GM19438 (cell line): Measurements from ENCODE around the gene CLPSL2.

Experiments
- ATAC-seq: cut with Tn5 transposase; IDR thresholded peaks from one replicate; pipeline ENCODE4 v1.9.1; 2021; ENCODE audit warnings: low read depth; ENCODE audit not compliant: unreplicated experiment

Gene CLPSL2

GRCh38 chr6:35786272-35786671, 9.9 kb downstream of the CLPSL2 start:
- ATAC-seq: no peak

DNA sequence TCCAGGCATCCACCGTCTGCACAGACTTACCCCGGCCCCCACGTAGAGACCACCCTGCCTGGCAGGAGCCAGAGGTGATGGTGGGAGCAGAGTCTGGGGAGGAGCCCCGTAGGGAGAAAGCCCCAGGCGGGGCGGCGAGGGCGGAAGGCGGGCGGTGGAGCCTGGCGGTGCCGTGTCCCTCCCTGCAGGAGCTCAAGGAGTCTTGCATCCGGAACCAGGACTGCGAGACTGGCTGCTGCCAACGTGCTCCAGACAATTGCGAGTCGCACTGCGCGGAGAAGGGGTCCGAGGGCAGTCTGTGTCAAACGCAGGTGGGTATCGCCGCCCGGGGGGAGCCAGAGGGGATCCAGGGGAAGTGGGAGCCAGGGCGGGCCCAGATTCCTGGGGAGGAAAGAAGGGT, 10.4 kb downstream of the CLPSL2 start:
- no peak for ATAC-seq

DNA sequence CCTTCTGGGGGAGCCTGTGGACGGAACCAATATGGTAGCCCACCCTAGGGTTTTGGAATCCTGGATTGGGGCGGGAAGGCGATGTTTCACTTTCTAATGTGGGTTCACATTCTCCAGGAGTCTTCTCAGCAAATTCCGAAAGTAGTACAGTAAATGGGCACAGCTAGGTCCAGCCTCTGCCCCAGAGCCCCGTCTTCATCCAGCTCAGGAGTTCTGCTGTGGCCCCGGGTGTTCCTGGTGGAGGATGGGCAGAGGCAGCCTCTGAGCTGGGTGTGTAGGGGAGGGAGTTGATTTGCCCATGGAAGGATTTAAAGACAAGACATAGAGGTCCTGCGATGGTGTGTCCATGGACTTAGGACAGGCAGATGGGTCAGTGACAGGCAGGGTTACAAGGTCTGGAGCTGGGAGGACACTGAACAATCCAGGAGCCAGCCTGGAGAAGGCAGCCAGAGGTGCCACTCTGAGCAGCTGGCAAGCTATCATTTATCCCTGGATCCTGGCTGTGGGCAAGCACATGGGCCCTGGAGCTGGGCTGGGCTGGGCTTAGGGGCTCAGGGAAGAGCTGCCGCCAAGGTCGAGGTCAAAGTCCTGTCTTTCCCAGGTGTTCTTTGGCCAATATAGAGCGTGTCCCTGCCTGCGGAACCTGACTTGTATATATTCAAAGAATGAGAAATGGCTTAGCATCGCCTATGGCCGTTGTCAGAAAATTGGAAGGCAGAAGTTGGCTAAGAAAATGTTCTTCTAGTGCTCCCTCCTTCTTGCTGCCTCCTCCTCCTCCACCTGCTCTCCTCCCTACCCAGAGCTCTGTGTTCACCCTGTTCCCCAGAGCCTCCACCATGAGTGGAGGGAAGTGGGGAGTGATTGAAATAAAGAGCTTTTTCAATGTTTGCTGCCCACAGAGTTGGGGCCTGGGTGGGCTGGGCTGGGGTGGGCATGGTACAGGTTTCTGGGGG, 11.1 kb downstream of the CLPSL2 start:
- no peak for ATAC-seq

DNA sequence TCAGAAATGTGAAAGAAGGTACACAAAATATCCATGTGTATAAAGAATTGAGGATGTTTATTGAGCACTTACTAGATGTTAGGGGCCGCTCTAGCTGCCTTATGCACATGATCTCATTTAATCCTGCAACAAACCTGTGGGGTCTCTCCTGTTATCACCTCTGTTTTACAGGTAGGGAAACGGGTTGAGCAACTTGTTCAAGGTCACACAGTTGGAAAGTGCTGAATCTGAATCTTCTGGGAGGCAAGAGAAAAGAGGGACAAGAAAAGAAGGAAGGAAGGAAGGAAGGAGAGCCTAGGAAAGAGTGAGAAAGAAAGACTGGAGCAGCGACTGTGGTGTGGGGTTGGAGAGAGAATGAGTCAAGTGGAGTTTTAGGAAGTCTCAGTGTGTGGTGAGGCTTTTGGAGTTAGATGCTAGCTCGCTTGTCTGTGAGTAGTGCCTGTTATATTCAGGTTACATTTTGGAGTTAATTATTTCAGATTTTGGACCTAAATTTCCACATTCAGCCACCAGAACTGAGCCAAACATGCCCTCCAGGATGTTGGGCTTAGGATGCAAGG, 12.1 kb downstream of the CLPSL2 start:
- ATAC-seq: no peak

DNA sequence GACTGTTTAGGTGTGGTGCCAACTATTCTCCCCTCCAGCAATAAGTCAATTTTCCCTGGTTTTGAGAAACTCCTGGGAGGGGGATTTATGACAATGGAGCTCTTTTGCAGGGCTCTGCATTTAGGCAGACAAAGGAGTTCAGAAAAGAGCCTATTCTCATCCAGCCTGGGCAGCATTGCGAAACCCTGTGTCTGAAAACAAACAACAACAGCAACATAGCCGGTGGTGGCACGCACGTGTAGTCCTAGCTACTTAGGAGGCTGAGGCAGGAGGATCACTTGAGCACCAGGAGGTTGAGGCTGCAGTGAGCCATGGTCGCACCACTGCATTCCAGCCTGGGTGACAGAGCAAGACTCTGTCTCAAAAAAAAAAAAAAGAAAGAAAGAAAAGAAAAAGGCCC, 14.3 kb downstream of the CLPSL2 start:
- ATAC-seq: no peak

DNA sequence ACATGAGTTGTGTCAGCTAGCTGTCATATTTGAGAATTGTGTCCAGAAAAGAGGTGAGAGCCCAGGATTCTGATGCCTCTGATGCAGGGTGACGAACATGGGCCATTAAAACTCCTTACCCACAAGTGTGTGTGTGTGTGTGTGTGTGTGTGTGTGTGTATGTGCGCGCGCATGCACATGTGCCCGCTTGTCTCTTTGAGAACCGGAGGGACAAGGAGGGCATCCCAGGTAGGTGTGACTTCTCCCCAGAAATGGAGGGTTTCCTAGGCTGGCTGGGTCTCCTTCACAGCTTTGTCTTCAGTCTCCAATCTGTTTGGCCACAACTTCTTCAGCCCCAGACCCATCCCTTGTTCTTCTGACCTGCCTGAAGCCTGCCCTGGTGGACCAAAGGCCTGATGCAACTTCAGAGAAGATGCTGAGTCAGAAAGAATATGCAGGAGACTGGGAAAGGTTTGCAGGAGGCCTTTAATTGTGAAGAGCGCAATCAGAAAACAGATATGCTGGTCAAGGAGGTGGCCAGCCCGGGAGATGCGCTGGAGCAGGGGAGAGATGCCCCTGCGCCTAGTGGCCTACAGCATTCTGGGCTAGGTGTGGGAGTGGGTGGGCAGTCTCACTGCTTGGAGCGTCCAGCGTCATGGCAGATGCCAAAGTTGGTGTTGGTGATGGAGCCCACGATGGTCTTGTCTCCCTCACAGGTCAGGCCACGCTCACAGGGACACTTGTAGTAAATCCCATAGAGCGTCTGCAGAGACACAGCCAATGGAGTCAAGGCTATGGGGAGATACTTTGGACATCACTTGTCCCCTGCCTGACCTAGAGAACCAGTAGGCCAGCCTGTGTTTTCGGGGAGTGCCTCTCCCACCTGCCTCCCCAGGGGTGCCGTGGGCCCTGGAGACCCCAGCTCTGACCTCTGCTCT, 18.4 kb downstream of the CLPSL2 start:
- ATAC-seq: no peak

DNA sequence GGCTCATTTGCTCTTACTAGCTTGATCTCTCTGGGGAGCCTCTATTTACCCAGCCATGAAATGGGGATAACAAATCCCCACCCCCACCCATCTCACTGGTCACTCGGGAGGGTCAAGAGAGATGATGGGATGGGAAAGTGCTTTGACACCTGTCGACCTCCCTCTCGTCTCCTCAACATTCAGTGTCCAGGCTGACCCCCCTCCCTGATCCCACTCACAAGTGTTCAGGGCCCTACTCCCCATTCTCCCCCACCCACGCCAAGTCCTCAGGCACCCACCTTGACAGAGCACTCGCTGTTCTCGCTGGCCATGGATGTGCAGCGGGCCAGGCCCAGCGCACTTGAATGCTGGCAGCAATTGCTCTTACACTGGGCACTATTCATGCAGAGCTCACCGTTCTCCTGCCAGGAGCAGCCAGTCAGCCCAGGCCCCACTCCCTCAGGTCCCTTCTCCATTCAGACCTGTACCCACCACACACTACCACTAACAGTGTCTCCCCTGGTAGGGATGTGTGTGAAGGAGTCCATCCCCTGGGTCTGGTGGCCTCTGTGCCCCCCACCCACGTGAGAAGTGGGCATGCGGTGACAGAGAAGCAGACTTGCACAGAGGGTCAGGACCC, 19.2 kb downstream of the CLPSL2 start:
- ATAC-seq: no peak

- ATAC-seq: no peak
Observed at GRCh38 chr6:35796236-35796635, 19.8 kb downstream of the CLPSL2 start.

DNA sequence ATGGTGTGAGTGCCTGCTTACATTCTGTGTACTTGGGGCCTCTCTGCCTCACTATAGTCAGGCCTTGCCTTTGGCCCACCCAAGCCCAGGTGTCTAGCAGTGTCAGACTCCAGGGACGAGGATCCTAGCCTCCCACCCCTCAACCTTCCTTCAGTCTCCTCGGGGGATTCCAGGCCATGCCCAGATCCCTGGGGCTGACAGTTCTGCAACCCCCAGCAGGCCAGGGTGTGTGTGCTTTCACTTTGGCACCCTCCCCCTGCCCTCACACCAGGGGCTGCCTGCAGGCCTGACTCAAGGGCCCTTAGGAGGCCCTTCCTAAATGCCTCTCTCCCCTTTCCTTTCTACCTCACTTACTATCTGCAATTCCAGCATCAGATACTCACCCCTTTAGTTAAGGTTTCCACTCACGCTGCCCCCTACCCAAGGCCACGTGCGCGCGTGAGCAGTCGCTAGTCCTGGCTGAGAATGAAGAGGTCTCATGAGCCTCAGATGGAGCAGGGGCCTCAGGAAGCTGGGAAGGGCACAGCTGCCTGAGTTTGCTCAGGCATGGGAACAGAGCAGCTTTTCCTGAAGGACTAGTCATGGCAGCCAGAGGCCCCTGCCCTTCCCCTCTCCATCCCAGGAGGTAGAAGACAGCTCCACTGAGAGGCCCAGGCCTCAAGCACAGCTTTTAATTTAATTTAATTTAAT, 21.6 kb downstream of the CLPSL2 start:
- ATAC-seq: no peak

- no peak for ATAC-seq
Observed at GRCh38 chr6:35798706-35799105, 22.3 kb downstream of the CLPSL2 start.

DNA sequence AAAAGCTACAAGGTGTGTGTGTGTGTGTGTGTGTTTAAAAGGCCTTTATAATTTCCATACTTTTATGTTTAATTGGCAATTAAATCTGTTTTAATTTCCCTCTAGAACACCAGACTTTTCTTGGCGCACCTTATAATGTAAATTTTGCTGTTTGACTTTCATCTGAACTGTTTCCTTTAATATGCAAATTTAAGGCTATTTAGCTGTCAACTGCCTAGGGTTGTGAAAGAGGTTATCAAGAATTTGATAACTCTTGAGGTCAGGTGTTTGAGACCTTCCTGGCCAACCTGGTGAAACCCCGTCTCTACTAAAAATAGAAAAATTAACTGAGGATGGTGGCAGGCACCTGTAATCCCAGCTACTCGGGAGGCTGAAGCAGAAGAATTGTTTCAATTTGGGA, 24.8 kb downstream of the CLPSL2 start:
- no peak for ATAC-seq

- no peak for ATAC-seq
Observed at GRCh38 chr6:35804996-35805736, 28.8 kb downstream of the CLPSL2 start, which contains the start of gene LHFPL5. TSS of gene LHFPL5 (plus strand) at chr6:35805352. CDS start at chr6:35805671, 319 bp downstream.

- ATAC-seq: no peak
Observed at GRCh38 chr6:35808688-35809087, 32.3 kb downstream of the CLPSL2 start.

DNA sequence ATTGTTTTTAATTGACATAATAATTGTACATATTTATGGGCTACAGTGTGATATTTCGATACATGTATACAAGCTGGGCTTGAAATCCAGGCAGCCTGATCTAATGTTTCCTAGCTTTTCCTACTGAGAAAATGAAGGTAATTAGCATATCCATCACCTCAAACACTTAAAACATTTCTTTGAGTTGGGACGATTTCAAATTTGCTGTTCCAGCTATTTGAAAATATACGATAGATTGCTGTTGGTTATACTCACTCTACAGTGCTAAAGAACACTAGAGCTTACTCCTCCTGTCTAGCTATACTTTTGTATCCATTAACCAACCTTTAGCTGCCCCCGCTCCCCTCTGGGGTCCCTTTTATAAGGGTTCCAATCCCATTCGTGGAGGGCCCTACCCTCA, 33.4 kb downstream of the CLPSL2 start:
- ATAC-seq: no peak

DNA sequence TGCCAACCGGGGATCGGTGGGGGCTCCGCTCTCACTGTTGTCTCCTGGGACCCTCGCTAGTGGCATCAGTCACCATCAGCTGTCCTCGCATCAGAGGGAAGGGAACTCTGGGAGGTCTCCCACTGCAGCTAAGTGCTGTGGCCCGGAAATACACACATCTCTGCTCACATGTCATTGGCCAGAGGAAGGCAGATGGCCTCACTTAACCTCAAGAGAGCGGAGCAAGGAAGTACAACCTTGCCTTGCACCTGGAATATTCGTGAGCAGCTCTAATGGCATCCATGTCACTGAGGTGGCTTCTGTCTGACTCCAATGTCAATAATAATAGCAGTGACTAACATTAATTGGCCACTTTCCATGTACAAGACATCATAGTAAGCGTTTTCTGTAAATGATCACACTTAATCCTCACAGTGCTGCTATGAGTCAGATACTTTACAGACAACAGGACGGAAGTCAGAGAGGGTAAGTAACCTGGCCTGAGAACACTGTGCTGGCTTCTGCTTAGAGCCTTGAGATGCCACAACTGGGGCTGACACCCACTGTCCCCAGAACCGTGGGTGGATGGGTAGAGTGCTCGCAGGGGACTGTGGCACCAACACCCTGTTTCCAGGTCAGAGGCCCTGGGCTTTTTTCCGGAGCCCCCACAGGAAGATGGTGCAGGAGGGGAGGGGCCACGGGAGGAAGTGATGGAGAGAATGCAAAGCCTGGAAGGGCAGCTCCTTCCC, 34.7 kb downstream of the CLPSL2 start:
- ATAC-seq: no peak

DNA sequence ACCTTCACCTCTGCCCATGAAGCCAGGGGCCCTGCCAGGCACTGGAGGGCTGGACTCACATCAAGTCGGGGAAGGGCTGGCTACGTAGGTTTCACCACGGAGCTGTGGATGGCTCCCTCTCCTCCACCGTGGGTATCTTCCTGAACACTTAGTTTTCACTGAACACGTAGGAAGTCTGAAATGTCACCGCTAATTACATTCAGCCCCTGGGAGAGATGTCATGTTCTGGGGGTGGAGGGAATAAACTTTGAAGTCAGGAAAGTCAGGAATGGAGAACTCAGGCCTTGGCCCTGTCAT, 35.2 kb downstream of the CLPSL2 start:
- ATAC-seq: no peak

DNA sequence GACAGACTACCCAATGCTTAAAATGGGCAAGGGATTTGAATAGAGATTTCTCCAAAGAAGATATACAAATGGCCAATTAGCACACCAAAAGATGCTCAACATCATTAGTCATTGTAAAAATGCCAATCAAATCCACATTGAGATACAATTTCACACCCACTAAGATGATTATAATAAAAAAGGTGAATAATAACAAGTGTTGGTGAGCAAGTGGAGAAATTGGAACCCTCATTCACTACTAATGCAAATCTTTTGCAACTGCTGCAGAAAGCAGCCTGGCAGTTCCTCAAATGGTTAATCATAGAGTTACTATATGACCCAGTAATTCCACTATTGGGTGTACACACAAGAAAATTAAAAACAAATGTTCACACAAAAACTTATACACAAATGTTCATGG, 41.1 kb downstream of the CLPSL2 start:
- ATAC-seq: no peak

DNA sequence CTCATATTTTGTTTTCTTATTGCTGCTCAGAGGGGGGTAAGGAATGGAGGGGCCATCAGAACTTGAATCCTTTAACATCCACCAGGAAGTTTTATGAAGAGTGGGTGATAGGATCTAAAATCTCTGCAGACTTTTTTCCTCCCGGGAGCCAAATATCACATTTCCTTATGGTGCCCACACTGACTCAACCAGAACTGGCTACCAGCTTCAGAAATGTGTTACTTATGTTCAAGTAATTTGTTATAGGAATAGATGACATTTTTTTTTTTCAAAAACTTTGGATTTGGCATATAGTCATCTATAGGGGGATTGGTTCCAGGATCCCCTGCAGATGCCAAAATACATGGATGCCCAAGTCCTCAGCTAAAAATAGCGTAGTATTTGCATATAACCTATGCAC, 47.2 kb downstream of the CLPSL2 start:
- ATAC-seq: no peak
